AG08396 (cell line): ENCODE data around the gene BACH2.
A peak's percentile ranks its signal among the peaks of the same experiment; 100 is the strongest.

Experiments
- DNase-seq: peaks from one replicate; pipeline ENCODE4 v3.0.0; 2012; ENCODE audit warnings: low spot score, mixed read lengths

The BACH2 gene

DNA sequence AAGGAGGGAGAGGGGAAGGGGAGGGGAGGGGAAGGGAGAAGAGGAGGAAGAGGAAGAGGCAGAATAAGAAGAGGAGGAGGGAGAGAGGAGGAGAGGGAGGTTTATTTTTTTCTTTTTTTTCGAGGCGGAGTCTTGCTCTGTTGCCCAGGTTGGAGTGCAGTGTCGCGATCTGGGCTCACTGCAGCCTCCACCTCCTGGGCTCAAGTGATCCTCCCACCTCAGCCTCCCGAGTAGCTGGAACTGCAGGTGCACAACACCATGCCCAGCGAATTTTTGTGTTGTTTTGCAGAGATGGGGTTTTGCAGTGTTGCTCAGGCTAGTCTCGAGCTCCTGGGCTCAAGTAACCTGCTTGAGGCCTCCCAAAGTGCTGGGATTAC lies 408.5 kb downstream of the BACH2 start:
- no peak for DNase-seq

DNA sequence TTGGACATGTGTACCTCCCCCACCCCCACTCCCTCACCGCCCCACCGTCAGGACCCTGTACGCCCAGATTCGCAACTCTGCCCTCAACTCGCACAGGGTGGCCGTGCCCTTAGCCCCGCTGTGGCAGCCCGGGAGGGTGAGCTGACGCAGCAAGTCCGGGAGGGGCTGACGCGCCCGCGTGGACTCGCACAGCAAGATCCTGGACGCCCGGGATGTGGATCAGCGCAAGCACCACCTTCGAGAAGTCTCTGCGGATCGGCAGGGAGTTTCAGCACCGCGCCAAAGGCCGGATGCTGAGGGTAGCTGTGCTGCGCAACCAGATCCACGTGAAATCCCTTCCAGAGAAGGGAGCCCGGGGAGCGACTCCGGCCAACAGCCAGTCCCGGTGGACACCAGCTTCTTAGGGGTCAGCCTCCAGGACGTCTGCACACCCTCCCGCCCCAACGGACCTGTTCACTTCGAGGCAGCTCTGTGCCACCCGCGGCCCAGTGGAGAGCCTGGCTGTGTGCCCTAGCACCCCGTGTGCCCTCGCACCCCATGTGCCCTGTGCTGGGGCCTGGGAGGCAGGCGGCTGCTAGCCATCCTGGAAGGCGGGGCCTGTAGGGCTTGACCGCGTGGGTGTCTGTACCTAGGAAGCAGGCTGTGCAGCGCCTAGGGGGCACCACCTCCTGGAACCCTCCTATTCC lies 409.0 kb downstream of the BACH2 start:
- peak; percentile 16 for DNase-seq

DNA sequence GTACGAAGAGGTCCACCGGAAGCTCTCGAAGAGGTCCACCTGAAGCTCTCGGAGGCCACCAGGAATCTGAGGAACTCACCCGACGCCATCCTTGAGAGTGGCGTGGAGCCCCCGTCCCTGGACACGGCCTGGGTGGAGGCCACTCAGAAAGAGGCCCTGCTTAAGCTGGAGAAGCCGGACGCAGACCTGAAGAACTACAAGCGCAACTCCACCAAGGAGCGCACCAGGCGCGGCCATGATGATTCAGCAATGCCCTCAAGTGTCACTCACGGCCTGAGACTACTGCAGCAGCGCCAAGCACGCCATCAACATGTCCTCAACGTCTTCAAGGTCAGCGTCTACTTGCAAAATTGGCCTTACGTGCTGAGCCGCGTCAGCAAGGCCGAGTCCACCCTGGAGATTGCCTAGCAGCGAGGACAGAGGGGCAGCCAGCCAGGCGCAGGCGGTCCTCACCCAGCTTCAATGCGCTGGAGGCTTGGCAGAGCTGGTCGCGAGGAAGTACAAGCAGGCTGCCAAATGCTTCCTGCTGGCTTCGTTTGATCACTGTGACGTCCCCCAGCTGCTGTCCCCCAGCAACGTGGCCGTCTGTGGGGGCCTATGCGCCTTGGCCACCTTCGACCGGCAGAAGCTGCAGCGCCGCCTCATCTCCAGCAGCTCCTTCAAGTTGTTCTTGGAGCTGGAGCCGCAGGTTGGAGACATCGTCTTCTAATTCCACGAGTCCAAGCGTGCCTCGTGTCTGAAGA lies 410.1 kb downstream of the BACH2 start:
- DNase-seq = no peak
